ENCODE results near the gene EVI5L. TPM values are rescaled to one million over a fixed set of nuclear protein-coding genes. Genes with fewer than 3 reads are reported as not detected.

Gene EVI5L
- total and polyA plus RNA-seq, 4 donors, result 1.4 to 5.0 (median 4.4) TPM

DNA sequence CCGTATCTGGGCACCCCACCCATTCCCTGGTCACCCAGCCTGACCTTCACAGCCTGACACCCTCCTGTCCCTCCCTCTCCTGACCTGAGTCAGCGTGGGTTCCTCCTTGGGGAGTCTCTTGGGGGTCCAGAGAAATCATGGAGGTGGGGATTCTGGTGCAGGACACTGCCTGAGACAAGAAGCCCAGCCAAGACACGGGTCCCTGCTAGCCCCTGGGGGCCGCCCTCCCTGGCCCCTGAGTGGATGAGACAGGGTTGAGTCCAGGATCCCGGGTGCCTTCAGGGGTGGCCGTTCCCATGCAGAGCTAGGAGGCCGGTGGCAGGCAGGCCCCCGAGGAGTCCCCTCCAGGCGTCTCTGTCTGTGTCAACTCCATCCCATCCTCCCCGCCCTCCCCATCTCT lies 75.2 kb downstream of the EVI5L start:
- Histone ChIP-seq H3K27me3 (ENCODE audit: control insufficient read depth in 4 of 4, insufficient read depth in 4 of 4, low read length in 3 of 4) (no peaks in the 10 kb centered on the region), H3K27ac (ENCODE audit: low read depth in 1 of 2, low read length in 2 of 2) (no peak overlapping the region), H3K36me3 (ENCODE audit: control insufficient read depth in 4 of 4, insufficient read depth in 3 of 4, low read depth in 1 of 4, low read length in 3 of 4) (peaks cover 0 to 5% (median 2%) of the 10 kb centered on the region in 4 donors), H3K9me3 (ENCODE audit: control insufficient read depth in 4 of 4, low read length in 3 of 4) (no peaks in the 10 kb centered on the region), H3K9ac (ENCODE audit: low read depth in 1 of 2, low read length in 2 of 2) (no peak overlapping the region), H3K4me3 (ENCODE audit: low read depth in 1 of 3, low read length in 3 of 3) (no peak overlapping the region), H3K4me1 (ENCODE audit: control insufficient read depth in 4 of 4, insufficient read depth in 4 of 4, low read length in 3 of 4) (peaks cover 8 to 35% (median 21%) of the 10 kb centered on the region in 4 donors)
- DNase-seq (ENCODE audit: low spot score), result peak; percentile 30
- 81% methylated on average over 10 of the region's 10 CpGs for WGBS
- TF ChIP-seq HNF4G (IDR thresholded peaks at IDR 0.05) (no peak), YY1 (IDR thresholded peaks at IDR 0.05) (no peak), SP1 (IDR thresholded peaks at IDR 0.05) (no peak), EGR1 (IDR thresholded peaks at IDR 0.05; ENCODE audit: low read depth in 2 of 2) (no peak), FOXA1 (IDR thresholded peaks at IDR 0.05) (no peak), GABPA (IDR thresholded peaks at IDR 0.05 in 1 of 2, conservative IDR thresholded peaks at IDR 0.05 in 1 of 2) (no peak), TAF1 (conservative IDR thresholded peaks at IDR 0.05) (no peak)
- TF ChIP-seq, protein P1, sequence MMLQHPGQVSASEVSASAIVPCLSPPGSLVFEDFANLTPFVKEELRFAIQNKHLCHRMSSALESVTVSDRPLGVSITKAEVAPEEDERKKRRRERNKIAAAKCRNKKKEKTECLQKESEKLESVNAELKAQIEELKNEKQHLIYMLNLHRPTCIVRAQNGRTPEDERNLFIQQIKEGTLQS (IDR thresholded peaks at IDR 0.05), result no peak
- TF ChIP-seq, protein P2, sequence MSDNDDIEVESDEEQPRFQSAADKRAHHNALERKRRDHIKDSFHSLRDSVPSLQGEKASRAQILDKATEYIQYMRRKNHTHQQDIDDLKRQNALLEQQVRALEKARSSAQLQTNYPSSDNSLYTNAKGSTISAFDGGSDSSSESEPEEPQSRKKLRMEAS (IDR thresholded peaks at IDR 0.05), result no peak

DNA sequence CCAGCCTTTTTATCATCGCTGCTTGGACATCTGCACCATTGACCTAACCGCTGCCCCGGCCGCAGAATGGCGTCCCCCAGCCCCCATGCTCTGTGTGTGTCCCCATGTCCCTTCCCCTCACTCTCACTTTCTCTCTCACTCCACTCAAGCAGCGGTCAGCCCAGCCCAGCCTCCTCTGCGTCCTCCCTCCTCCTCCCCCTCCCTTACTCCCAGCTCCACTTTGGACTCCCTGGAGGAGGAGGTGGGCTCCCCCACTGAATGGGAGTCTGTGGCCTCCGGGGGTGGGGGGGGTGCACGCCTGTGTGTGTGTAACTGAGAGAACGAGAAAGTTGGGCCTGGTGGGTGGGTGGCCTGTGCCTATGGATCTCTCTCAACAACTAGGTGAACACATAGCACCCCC lies 75.8 kb downstream of the EVI5L start:
- Histone ChIP-seq H3K4me1 (ENCODE audit: control insufficient read depth in 4 of 4, insufficient read depth in 4 of 4, low read length in 3 of 4) (peaks cover 8 to 35% (median 21%) of the 10 kb centered on the region in 4 donors), H3K4me3 (ENCODE audit: low read depth in 1 of 3, low read length in 3 of 3) (no peak overlapping the region), H3K27ac (ENCODE audit: low read depth in 1 of 2, low read length in 2 of 2) (no peak overlapping the region), H3K9me3 (ENCODE audit: control insufficient read depth in 4 of 4, low read length in 3 of 4) (no peaks in the 10 kb centered on the region), H3K36me3 (ENCODE audit: control insufficient read depth in 4 of 4, insufficient read depth in 3 of 4, low read depth in 1 of 4, low read length in 3 of 4) (peaks cover 0 to 10% (median 4%) of the 10 kb centered on the region in 4 donors), H3K9ac (ENCODE audit: low read depth in 1 of 2, low read length in 2 of 2) (no peak overlapping the region), H3K27me3 (ENCODE audit: control insufficient read depth in 4 of 4, insufficient read depth in 4 of 4, low read length in 3 of 4) (no peaks in the 10 kb centered on the region)
- TF ChIP-seq YY1 (IDR thresholded peaks at IDR 0.05), result no peak
- no peak for TF ChIP-seq RAD21 (IDR thresholded peaks at IDR 0.05)
- TF ChIP-seq, protein P3, sequence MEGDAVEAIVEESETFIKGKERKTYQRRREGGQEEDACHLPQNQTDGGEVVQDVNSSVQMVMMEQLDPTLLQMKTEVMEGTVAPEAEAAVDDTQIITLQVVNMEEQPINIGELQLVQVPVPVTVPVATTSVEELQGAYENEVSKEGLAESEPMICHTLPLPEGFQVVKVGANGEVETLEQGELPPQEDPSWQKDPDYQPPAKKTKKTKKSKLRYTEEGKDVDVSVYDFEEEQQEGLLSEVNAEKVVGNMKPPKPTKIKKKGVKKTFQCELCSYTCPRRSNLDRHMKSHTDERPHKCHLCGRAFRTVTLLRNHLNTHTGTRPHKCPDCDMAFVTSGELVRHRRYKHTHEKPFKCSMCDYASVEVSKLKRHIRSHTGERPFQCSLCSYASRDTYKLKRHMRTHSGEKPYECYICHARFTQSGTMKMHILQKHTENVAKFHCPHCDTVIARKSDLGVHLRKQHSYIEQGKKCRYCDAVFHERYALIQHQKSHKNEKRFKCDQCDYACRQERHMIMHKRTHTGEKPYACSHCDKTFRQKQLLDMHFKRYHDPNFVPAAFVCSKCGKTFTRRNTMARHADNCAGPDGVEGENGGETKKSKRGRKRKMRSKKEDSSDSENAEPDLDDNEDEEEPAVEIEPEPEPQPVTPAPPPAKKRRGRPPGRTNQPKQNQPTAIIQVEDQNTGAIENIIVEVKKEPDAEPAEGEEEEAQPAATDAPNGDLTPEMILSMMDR (IDR thresholded peaks at IDR 0.05; ENCODE audit: low read depth, low read length, missing input control), result no peak
- TF ChIP-seq HNF4A (conservative IDR thresholded peaks at IDR 0.05), result no peak
- TF ChIP-seq, protein P4, sequence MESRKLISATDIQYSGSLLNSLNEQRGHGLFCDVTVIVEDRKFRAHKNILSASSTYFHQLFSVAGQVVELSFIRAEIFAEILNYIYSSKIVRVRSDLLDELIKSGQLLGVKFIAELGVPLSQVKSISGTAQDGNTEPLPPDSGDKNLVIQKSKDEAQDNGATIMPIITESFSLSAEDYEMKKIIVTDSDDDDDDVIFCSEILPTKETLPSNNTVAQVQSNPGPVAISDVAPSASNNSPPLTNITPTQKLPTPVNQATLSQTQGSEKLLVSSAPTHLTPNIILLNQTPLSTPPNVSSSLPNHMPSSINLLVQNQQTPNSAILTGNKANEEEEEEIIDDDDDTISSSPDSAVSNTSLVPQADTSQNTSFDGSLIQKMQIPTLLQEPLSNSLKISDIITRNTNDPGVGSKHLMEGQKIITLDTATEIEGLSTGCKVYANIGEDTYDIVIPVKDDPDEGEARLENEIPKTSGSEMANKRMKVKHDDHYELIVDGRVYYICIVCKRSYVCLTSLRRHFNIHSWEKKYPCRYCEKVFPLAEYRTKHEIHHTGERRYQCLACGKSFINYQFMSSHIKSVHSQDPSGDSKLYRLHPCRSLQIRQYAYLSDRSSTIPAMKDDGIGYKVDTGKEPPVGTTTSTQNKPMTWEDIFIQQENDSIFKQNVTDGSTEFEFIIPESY (IDR thresholded peaks at IDR 0.05), result no peak
- no peak for TF ChIP-seq GABPA (IDR thresholded peaks at IDR 0.05 in 1 of 2, conservative IDR thresholded peaks at IDR 0.05 in 1 of 2)
- no peak for TF ChIP-seq EGR1 (IDR thresholded peaks at IDR 0.05; ENCODE audit: low read depth in 2 of 2)
- TF ChIP-seq RXRA (IDR thresholded peaks at IDR 0.05), result no peak
- TF ChIP-seq, protein P5, sequence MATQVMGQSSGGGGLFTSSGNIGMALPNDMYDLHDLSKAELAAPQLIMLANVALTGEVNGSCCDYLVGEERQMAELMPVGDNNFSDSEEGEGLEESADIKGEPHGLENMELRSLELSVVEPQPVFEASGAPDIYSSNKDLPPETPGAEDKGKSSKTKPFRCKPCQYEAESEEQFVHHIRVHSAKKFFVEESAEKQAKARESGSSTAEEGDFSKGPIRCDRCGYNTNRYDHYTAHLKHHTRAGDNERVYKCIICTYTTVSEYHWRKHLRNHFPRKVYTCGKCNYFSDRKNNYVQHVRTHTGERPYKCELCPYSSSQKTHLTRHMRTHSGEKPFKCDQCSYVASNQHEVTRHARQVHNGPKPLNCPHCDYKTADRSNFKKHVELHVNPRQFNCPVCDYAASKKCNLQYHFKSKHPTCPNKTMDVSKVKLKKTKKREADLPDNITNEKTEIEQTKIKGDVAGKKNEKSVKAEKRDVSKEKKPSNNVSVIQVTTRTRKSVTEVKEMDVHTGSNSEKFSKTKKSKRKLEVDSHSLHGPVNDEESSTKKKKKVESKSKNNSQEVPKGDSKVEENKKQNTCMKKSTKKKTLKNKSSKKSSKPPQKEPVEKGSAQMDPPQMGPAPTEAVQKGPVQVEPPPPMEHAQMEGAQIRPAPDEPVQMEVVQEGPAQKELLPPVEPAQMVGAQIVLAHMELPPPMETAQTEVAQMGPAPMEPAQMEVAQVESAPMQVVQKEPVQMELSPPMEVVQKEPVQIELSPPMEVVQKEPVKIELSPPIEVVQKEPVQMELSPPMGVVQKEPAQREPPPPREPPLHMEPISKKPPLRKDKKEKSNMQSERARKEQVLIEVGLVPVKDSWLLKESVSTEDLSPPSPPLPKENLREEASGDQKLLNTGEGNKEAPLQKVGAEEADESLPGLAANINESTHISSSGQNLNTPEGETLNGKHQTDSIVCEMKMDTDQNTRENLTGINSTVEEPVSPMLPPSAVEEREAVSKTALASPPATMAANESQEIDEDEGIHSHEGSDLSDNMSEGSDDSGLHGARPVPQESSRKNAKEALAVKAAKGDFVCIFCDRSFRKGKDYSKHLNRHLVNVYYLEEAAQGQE (IDR thresholded peaks at IDR 0.05), result no peak
- no peak for TF ChIP-seq FOXA1 (IDR thresholded peaks at IDR 0.05)
- no peak for TF ChIP-seq FOXA2 (IDR thresholded peaks at IDR 0.05)
- peak; percentile 30 for DNase-seq (ENCODE audit: low spot score)
- WGBS, result 91% methylated on average over 10 of the region's 10 CpGs
